Astrocyte of the hippocampus (primary cell): ENCODE data around the gene IFNAR1.

Source experiments
- DNase-seq: peaks from one replicate; pipeline ENCODE4 v3.0.0; 2011; ENCODE audit warnings: low read depth, low spot score

IFNAR1 gene

DNA sequence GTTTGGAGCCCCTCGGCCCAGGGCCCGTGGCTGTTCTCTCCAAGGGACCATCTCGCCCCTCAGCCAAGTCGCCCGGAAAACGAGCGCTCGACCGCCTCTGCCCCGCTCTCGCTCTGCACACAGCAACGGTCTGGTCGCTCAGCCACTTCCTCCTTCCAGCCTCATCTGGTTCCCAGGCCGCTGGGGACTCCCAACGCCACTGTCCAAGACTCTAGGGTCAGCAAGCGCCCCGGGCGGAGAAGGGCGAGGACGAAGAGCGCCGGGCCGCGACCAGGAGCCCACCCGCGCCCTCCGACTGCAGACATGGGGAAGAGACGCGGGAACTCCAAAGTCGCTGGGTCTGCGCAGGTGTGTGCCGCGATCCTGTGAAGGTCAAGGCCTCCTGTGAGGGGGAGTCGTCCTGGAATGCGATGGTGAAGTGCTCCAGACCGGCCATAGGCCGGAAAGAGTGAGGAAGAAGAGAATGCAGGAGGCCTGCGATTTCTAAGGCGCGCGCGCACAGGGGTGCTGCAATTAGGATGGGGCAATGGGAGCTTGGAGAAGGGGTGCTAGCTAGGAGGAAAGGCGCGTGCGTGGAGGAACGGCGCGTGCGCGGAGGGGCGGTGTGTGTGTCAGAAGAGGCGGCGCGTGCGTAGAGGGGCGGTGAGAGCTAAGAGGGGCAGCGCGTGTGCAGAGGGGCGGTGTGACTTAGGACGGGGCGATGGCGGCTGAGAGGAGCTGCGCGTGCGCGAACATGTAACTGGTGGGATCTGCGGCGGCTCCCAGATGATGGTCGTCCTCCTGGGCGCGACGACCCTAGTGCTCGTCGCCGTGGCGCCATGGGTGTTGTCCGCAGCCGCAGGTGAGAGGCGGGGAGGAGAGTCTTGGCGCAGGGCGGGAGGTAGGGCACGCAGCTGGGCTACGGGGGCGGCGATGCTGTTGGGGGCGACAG, at the start of gene IFNAR1:
Gene IFNAR1 (plus strand): TSS at position 680 of the 931 bp plus-strand sequence. CDS start 86 bp downstream, at position 766.
- DNase-seq: peak; percentile 99

GRCh38 chr21:33278721-33279120, 46.0 kb upstream of the IFNAR1 start:
- DNase-seq: no peak

DNA sequence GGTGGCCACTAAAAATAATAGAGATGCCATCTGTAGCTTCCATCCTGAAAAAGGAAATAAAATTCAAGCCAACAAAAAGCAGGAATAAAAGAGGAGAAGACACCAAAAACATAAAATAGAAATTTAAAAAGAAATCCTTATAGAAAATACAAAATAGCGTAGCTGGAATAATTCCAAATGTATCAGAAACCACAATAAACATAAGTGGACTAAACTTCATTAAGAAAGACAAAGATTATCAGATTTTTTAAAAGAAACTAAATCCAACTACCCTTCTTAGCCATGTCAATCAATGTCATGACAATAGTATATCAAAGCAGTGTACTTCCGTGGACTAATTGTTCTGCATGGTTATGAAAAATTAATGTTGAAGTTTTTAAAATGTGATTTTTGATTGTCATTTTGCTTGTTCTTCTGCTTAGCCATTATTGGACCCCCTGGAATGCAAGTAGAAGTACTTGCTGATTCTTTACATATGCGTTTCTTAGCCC, 45.4 kb upstream of the IFNAR1 start:
- no peak for DNase-seq

- DNase-seq: no peak
These were observed 43.6 kb upstream of the IFNAR1 start for GRCh38 chr21:33281096-33281652.

GRCh38 chr21:33283203-33283602, 41.6 kb upstream of the IFNAR1 start:
- DNase-seq: no peak

DNA sequence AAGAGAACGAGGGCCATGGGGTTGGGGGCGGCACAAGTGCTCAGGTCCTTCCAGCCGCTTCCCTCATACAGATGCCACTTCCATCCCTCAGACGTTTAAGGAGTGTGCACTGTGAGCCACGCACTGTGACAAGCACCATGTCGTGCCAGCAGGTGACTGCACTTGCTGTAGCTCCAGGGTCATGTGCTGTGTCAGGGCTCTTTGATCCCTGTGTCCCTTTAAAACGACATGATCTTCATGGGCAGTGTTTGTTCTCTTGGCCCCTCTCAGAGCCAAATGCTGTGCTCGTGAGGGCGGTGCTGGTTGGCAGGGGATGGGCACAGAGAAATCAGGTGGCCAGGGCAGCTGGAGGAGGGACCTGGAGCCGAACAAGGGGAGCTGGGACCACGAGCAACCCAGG, 38.7 kb upstream of the IFNAR1 start:
- no peak for DNase-seq

- DNase-seq: peak; percentile 85
These were observed 37.9 kb upstream of the IFNAR1 start for GRCh38 chr21:33286600-33287456.

DNA sequence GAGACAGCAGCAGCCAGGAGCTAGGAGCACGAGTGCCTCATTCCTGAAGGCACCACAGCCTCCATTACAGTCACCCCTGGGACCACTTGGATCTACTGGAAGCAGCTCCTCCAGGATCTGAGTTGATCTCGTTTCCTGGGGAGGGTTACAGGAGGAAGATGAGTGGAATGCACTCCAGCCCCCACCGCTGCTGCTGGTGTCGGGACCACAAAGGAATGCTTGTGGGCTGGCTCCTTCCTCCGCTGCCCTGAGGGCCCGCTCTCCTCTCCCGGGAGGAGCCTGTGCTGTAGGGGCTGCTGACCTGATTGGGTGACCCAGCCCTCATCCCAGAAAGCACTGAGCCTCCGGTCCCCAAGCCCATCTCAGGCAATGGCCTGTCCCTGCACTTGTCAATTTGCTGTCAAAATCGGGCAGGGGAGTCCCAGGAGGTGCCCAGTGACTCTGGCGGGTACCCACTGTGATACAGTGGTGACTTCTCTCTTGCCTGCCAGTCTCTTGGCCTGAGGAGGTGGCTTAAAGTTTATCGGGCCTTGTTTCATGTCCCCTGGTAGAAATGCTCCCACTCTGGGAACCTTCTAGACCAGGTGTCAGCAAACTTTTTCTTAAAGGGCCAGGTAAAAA, 35.5 kb upstream of the IFNAR1 start:
- DNase-seq: peak; percentile 85

DNA sequence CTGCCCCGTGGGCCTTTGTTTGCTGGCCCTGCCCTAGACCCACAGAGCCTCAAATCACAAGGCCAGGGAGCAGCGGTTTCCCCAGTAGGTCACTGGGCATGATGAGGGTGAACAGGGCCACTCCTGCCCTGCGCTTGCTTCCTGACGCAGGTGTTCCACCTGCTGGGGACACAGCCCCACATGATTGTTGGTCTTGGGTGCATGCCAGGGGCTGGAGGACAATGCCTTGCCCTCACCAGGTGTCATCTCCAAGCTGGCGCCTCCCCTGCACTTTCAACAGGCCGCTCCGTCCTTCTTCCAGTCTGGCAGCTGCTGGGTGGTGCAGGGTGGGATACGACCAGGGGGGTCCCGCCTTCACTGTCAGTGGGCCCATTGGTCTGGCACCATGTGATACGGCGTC, 34.3 kb upstream of the IFNAR1 start:
- no peak for DNase-seq

DNA sequence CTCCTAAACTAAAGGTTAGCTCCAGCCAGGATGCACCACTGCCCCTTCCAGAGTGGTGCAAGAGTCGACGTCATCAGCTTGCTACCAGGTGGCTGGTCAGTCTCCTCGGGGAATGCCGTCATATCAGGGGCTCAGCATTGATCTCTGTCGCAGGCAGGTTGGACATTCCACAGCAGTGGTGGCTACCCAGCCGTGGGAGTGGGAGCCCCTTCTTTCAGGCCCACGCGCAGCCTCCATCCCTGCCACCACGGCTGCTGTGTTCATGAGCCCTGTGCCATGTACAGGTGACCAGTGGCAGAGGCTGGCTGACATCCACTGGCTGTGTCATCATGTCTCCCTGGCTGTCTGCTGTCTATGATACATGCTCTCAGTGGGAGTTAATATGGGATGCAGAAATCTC, 33.1 kb upstream of the IFNAR1 start:
- no peak for DNase-seq

- no peak for DNase-seq
These were observed 32.0 kb upstream of the IFNAR1 start for GRCh38 chr21:33292724-33293123.

DNA sequence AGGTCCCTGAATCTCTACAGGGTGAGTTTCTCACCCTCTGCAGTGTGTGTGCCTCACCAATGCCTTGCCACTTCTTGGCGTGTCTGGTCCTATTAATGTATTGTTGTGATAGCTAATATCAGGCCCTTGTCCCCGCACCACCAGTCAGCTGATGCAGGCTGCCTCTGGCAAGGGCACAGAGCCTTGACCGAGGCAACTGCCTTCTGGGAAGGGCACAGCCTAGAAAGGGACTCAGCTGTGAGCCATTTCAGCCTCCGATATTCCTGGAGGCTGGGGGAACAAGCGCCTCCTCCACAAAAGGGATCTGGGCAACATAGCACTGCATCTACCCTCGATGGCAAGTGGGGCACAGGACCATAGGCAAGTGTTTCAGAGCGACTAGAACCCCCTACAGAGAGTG, 31.6 kb upstream of the IFNAR1 start:
- DNase-seq: no peak

DNA sequence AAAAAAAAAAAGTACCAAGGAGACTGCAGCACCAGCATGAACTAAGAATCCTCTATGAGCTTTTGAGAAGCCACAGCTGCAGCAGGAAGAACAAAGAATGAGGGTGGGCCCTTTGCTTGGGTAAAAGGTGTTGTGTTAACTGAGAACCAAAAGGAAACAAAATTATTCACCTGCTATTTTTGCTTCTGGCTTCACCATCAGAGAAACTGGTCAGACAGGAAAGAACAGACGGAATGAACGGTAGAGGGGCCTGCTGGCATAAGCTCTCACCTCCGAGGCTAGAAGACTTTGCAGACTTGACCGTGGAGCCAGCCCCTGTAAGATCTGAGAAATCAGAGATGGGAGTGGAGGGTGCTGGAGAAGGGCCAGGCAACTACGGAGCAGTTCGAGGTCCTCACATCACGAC, 31.0 kb upstream of the IFNAR1 start:
- no peak for DNase-seq

- DNase-seq: no peak
These were observed 28.6 kb upstream of the IFNAR1 start for GRCh38 chr21:33296156-33296555.

DNA sequence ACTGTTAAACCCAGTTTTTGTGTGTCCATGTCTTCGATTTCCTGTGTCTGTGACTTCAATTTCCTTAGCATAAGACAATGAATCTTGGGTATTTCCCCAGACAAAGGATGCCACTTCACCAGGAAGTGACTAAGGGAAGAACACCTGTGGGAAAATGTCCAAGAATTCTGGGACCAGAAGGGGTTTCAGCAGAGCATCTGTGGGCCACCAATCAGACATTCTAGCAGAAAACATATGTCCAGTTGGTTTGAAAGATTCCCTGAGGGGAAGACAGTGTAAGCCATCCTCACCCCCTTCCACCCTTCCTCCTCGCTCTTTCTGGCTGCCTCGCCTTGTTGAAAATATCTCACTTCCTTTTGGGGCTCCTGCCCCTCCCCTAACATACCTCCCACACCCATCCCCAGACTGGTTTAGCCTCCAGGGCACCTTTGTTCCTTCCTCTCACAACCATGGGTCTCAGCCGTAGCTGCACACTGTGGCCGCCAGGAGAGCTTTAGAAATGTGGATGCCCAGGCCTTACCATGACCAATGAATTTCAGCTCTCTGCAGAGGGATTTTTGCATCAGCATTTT, 25.5 kb upstream of the IFNAR1 start:
- no peak for DNase-seq

GRCh38 chr21:33300701-33301631, 23.8 kb upstream of the IFNAR1 start:
- no peak for DNase-seq

- no peak for DNase-seq
These were observed 23.2 kb upstream of the IFNAR1 start for GRCh38 chr21:33301632-33302002.

- DNase-seq: no peak
These were observed 22.7 kb upstream of the IFNAR1 start for GRCh38 chr21:33302055-33302454.

GRCh38 chr21:33302796-33303195, 22.0 kb upstream of the IFNAR1 start:
- DNase-seq: no peak

- DNase-seq: no peak
These were observed 19.5 kb upstream of the IFNAR1 start for GRCh38 chr21:33305344-33305671.
